H9 (cell line): Measurements from ENCODE around the gene FAAH. TPM values are rescaled to one million over a fixed set of nuclear protein-coding genes. Genes with fewer than 3 reads are reported as not detected.

Experiments used
- DNase-seq: peaks from one replicate; pipeline ENCODE4 v3.0.0-alpha.2; 2017
- H2AFZ ChIP-seq: one replicate; pipeline ENCODE4 v1.6.1; 2013; ENCODE audit warnings: mild to moderate bottlenecking, low read length, control low read depth, moderate library complexity
- H2AK5ac ChIP-seq: 2 replicates; pipeline ENCODE4 v1.6.1; 2013; ENCODE audit warnings: low read length, control low read depth, mixed read lengths; ENCODE audit not compliant: insufficient read length
- H2BK120ac ChIP-seq: one replicate; pipeline ENCODE4 v1.6.1; 2013; ENCODE audit warnings: low read depth, mild to moderate bottlenecking, low read length, control low read depth, inconsistent platforms; ENCODE audit not compliant: poor library complexity, severe bottlenecking
- H2BK12ac ChIP-seq: 2 replicates; pipeline ENCODE4 v1.6.1; 2013; ENCODE audit warnings: low read length, control low read depth, mixed read lengths, low read depth; ENCODE audit not compliant: insufficient read length
- H2BK15ac ChIP-seq: 2 replicates; pipeline ENCODE4 v1.6.1; 2013; ENCODE audit warnings: low read depth, low read length, control low read depth
- H2BK20ac ChIP-seq: one replicate; pipeline ENCODE4 v1.6.1; 2013; ENCODE audit warnings: low read depth, mild to moderate bottlenecking, low read length, control low read depth, inconsistent platforms; ENCODE audit not compliant: poor library complexity, severe bottlenecking
- H2BK5ac ChIP-seq: 2 replicates; pipeline ENCODE4 v1.6.1; 2013; ENCODE audit warnings: low read length, control low read depth, mixed read lengths; ENCODE audit not compliant: insufficient read length
- H3K14ac ChIP-seq: 2 replicates; pipeline ENCODE4 v1.6.1; 2013; ENCODE audit warnings: low read length, control low read depth; ENCODE audit not compliant: insufficient read depth
- H3K18ac ChIP-seq: 2 replicates; pipeline ENCODE4 v1.6.1; 2013; ENCODE audit warnings: low read depth, mild to moderate bottlenecking, mixed read lengths, low read length, control low read depth; ENCODE audit not compliant: insufficient read length
- H3K23ac ChIP-seq: 2 replicates; pipeline ENCODE4 v1.6.1; 2013; ENCODE audit warnings: low read length, control low read depth, mixed read lengths, low read depth; ENCODE audit not compliant: insufficient read length
- H3K23me2 ChIP-seq: 2 replicates; pipeline ENCODE4 v1.6.1; 2013; ENCODE audit warnings: low read depth, mild to moderate bottlenecking, mixed read lengths, low read length, control low read depth; ENCODE audit not compliant: insufficient read length, poor library complexity, severe bottlenecking
- H3K27ac ChIP-seq: 2 replicates; pipeline ENCODE4 v1.5.1; 2013; ENCODE audit warnings: low read length, control low read depth, mixed read lengths, low read depth; ENCODE audit not compliant: insufficient read length
- H3K27me3 ChIP-seq: 2 replicates; pipeline ENCODE4 v1.6.1; 2013; ENCODE audit warnings: low read length, control low read depth, inconsistent platforms; ENCODE audit not compliant: insufficient read depth
- H3K4ac ChIP-seq: 2 replicates; pipeline ENCODE4 v1.6.1; 2013; ENCODE audit warnings: low read depth, mild to moderate bottlenecking, control low read depth, inconsistent platforms, low read length, moderate library complexity
- H3K4me1 ChIP-seq: 2 replicates; pipeline ENCODE4 v1.6.1; 2013; ENCODE audit warnings: low read length, control low read depth, inconsistent platforms; ENCODE audit not compliant: insufficient read depth
- H3K4me2 ChIP-seq: 2 replicates; pipeline ENCODE4 v1.6.1; 2013; ENCODE audit warnings: low read length, control low read depth, mixed read lengths; ENCODE audit not compliant: insufficient read length, insufficient read depth
- H3K56ac ChIP-seq: 2 replicates; pipeline ENCODE4 v1.6.1; 2013; ENCODE audit warnings: low read depth, mild to moderate bottlenecking, mixed read lengths, low read length, control low read depth; ENCODE audit not compliant: insufficient read length
- H3K79me1 ChIP-seq: 2 replicates; pipeline ENCODE4 v1.6.1; 2013; ENCODE audit warnings: low read depth, mild to moderate bottlenecking, moderate library complexity, low read length, control low read depth, inconsistent platforms; ENCODE audit not compliant: insufficient read depth, poor library complexity, severe bottlenecking
- H3K79me2 ChIP-seq: 2 replicates; pipeline ENCODE4 v1.6.1; 2013; ENCODE audit warnings: low read length, control low read depth, inconsistent platforms; ENCODE audit not compliant: insufficient read depth
- H3K9ac ChIP-seq: 2 replicates; pipeline ENCODE4 v1.6.1; 2013; ENCODE audit warnings: low read length, control low read depth, mixed read lengths; ENCODE audit not compliant: insufficient read length; ENCODE audit errors: extremely low read depth
- H3K9me3 ChIP-seq: one replicate; pipeline ENCODE4 v1.6.1; 2013; ENCODE audit warnings: low read depth, low read length, inconsistent platforms; ENCODE audit not compliant: control insufficient read depth
- H3T11ph ChIP-seq: one replicate; pipeline ENCODE4 v1.6.1; 2013; ENCODE audit warnings: mild to moderate bottlenecking, low read length, control low read depth, inconsistent platforms
- H4K20me1 ChIP-seq: one replicate; pipeline ENCODE4 v1.6.1; 2013; ENCODE audit not compliant: control insufficient read depth, insufficient read length, insufficient read depth
- H4K5ac ChIP-seq: 2 replicates; pipeline ENCODE4 v1.6.1; 2013; ENCODE audit warnings: low read depth, mild to moderate bottlenecking, mixed read lengths, low read length, control low read depth; ENCODE audit not compliant: insufficient read length
- H4K8ac ChIP-seq: replicated peaks from 2 replicates; pipeline ENCODE4 v1.6.1; 2013; ENCODE audit warnings: low read length, control low read depth, mixed read lengths, low read depth; ENCODE audit not compliant: insufficient read length
- H4K91ac ChIP-seq: 2 replicates; pipeline ENCODE4 v1.6.1; 2013; ENCODE audit warnings: low read depth, mild to moderate bottlenecking, moderate library complexity, mixed read lengths, low read length, control low read depth; ENCODE audit not compliant: insufficient read length
- H3K27ac Mint-ChIP-seq, 3 experiments: 2 replicates in 2 of 3; 3 replicates in 1 of 3; pipeline ENCODE4 v1.8.0; 2020 to 2021; ENCODE audit warnings: mixed read lengths in 3 of 3, mild to moderate bottlenecking in 1 of 3, moderate library complexity in 1 of 3
- H3K27me3 Mint-ChIP-seq: 2 replicates; pipeline ENCODE4 v1.8.0; 2021; ENCODE audit warnings: low read depth, mild to moderate bottlenecking, moderate library complexity, mixed read lengths
- H3K36me3 Mint-ChIP-seq, 3 experiments: 2 replicates in 2 of 3; 3 replicates in 1 of 3; pipeline ENCODE4 v1.8.0; 2020 to 2021; ENCODE audit warnings: low read depth in 3 of 3, mixed read lengths in 3 of 3; ENCODE audit not compliant: insufficient read depth in 1 of 3
- H3K4me1 Mint-ChIP-seq, 2 experiments: 2 replicates each; pipeline ENCODE4 v1.8.0; 2020; ENCODE audit warnings: mixed read lengths in 2 of 2
- H3K4me3 Mint-ChIP-seq, 2 experiments: 2 replicates in 1 of 2; 3 replicates in 1 of 2; pipeline ENCODE4 v1.8.0; 2020 to 2021; ENCODE audit warnings: mild to moderate bottlenecking in 2 of 2, mixed read lengths in 2 of 2, moderate library complexity in 1 of 2
- H3K9me3 Mint-ChIP-seq, 2 experiments: 2 replicates in 1 of 2; 3 replicates in 1 of 2; pipeline ENCODE4 v1.8.0; 2020; ENCODE audit warnings: mild to moderate bottlenecking in 2 of 2, mixed read lengths in 2 of 2, moderate library complexity in 1 of 2
- CTCF ChIP-seq: fragments of 200-600 bp; sonication (generic); conservative IDR thresholded peaks from 3 replicates; pipeline ENCODE4 v1.8.0; 2021; ENCODE audit warnings: antibody characterized with exemption, mild to moderate bottlenecking
- WGBS: extraction: QIAGEN DNeasy Blood & Tissue Kit; methylation state at CpG from one replicate; pipeline ENCODE4 v1.1.7; 2013; ENCODE audit warnings: missing lambda C conversion rate, low lambda C conversion rate, mixed read lengths; ENCODE audit not compliant: insufficient read length; ENCODE audit errors: extremely low coverage; 5-methylcytosine and 5-hydroxymethylcytosine counted together
- total RNA-seq: library from RNA; stranded (reverse); gene quantifications from 2 replicates; pipeline ENCODE4 v1.2.1, GENCODE V29; 2021

Gene FAAH
- total RNA-seq, 1 experiment from 2014 or later: 18.9 TPM

- Histone ChIP-seq H2AK5ac (no peak overlapping the region), H4K20me1 (no peaks in the 10 kb centered on the region), H3K4me2 (peak overlapping the region; percentile 56), H3K27ac (no peak overlapping the region), H3K56ac (no peak overlapping the region), H3K4me1 (peaks cover 5% of the 10 kb centered on the region), H3K18ac (no peak overlapping the region), H4K8ac (no peak overlapping the region), H3T11ph (no peak overlapping the region), H4K91ac (no peak overlapping the region), H2BK20ac (no peak overlapping the region), H3K9me3 (peaks cover 10% of the 10 kb centered on the region), H4K5ac (no peak overlapping the region), H3K14ac (no peak overlapping the region; the same call in 1 of the 2 replicates), H3K4ac (no peak overlapping the region), H3K23me2 (peaks cover 6% of the 10 kb centered on the region), H3K27me3 (peaks cover 4% of the 10 kb centered on the region; the same call in 1 of the 2 replicates), H3K9ac (peak overlapping the region; percentile 1), H3K23ac (no peak overlapping the region), H3K79me2 (no peaks in the 10 kb centered on the region; the same call in 1 of the 2 replicates), H2BK5ac (no peak overlapping the region), H2BK12ac (no peak overlapping the region), H2BK15ac (no peak overlapping the region), H2BK120ac (no peak overlapping the region), H3K79me1 (no peaks in the 10 kb centered on the region), H2AFZ (no peak overlapping the region)
- H3K27ac Mint-ChIP-seq: no peak overlapping the region
- no CpG with 5 or more reads among the region's 17 CpGs for WGBS
- H3K27me3 Mint-ChIP-seq: peaks cover 55% of the 10 kb centered on the region
- peaks cover 11 to 19% (median 17%) of the 10 kb centered on the region in 3 experiments for H3K36me3 Mint-ChIP-seq
- peak overlapping the region; percentile 82 to 91 for H3K4me3 Mint-ChIP-seq
- H3K4me1 Mint-ChIP-seq: peaks cover 23 to 41% of the 10 kb centered on the region in 2 experiments
- peaks cover 23 to 24% of the 10 kb centered on the region in 2 experiments for H3K9me3 Mint-ChIP-seq
- DNase-seq: no peak
- no peak for TF ChIP-seq CTCF
Measured at GRCh38 chr1:46394872-46395465, 852 bp downstream of the FAAH start.
